ENCODE measurements around the gene MEGF11.

Gene MEGF11

DNA sequence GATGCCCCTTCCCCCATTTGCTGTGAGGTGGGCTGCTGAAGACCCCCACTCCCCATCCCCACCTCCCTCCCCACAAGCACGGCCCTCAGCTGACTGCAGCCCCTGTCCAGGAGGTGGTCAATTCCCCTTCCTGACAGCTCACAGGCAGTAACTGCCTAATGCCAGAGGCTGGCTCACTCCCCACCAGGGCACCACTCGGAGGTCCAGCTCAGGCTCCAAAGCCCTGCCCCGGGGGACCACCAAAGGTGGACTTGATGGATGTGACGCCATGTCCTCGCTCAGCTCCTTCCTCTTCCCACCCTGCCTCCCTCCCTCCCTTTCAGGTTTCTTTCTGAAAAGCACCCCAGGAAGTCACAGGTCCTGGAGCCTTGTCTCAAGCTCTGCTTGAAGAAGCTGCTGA is 82.8 kb downstream of the MEGF11 start:
- H3K9ac ChIP-seq (ENCODE audit: insufficient read length) = no peak overlapping the region
- H3K4me3 ChIP-seq = no peak overlapping the region
- H3K9me3 ChIP-seq (ENCODE audit: low read depth, low read length) = no peaks in the 10 kb centered on the region
- H3K27ac ChIP-seq = no peak overlapping the region
- TF ChIP-seq POLR2AphosphoS5 (IDR thresholded peaks at IDR 0.05; ENCODE audit: borderline replicate concordance, low read depth, low read length) = no peak
- no peak for TF ChIP-seq EZH2 (IDR thresholded peaks at IDR 0.05)
- no peak for TF ChIP-seq FOXP2 (optimal IDR thresholded peaks at IDR 0.05; ENCODE audit: control extremely low read depth, extremely low read length, insufficient read depth)
- no peaks in the 10 kb centered on the region for H3K36me3 ChIP-seq (ENCODE audit: insufficient read depth, low read length)
- no peak for DNase-seq (ENCODE audit: low read depth, low spot score)

DNA sequence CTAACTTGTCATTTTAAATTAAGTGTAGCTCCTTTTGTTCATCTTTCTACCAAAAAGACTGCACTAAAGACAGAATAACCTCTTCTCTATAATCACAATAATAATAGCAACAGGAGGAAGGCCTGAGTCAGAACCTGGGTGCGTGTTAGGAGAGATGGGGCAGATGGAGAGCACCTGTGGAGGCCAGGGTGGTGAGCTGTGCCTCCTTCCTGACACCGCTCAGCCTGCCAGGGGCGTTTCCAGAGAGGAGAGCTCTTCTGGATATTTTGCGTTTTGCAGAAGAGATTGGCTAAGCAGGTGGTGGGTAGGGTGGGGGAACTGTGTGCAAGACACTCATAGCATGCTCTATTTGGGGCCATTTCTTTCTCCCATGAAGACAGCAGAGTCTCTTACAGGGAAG is 83.5 kb downstream of the MEGF11 start:
- Histone ChIP-seq H3K9me3 (ENCODE audit: low read depth, low read length) (no peaks in the 10 kb centered on the region), H3K4me3 (no peak overlapping the region), H3K27ac (no peak overlapping the region), H3K9ac (ENCODE audit: insufficient read length) (no peak overlapping the region), H3K36me3 (ENCODE audit: insufficient read depth, low read length) (no peaks in the 10 kb centered on the region)
- TF ChIP-seq POLR2AphosphoS5 (IDR thresholded peaks at IDR 0.05; ENCODE audit: borderline replicate concordance, low read depth, low read length) (no peak), EZH2 (IDR thresholded peaks at IDR 0.05) (no peak), FOXP2 (optimal IDR thresholded peaks at IDR 0.05; ENCODE audit: control extremely low read depth, extremely low read length, insufficient read depth) (no peak)
- DNase-seq (ENCODE audit: low read depth, low spot score) = no peak

DNA sequence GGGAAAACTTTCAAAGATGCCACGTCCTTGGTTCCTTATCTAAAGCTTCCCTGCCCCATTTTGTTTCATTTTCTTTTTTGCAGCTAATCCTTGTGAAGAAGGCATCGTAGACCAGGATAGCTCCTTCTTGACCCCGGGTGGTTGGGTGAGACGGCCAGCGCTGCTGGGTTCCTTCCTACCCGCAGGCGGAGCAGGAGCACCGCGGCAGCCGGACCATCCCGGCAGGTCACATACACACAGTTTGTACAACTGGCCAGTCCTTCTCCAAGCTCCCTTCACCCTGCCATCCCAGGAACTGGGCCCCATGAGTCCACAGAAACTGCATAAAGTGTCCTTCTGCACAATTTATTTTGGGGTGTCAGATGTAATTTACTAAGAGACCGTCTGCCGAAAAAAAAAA is 83.9 kb downstream of the MEGF11 start:
- Histone ChIP-seq H3K9ac (ENCODE audit: insufficient read length) (no peak overlapping the region), H3K27ac (no peak overlapping the region), H3K36me3 (ENCODE audit: insufficient read depth, low read length) (no peaks in the 10 kb centered on the region), H3K9me3 (ENCODE audit: low read depth, low read length) (no peaks in the 10 kb centered on the region), H3K4me3 (no peak overlapping the region)
- TF ChIP-seq FOXP2 (optimal IDR thresholded peaks at IDR 0.05; ENCODE audit: control extremely low read depth, extremely low read length, insufficient read depth) (no peak), EZH2 (IDR thresholded peaks at IDR 0.05) (no peak), POLR2AphosphoS5 (IDR thresholded peaks at IDR 0.05; ENCODE audit: borderline replicate concordance, low read depth, low read length) (no peak)
- DNase-seq (ENCODE audit: low read depth, low spot score) = no peak

DNA sequence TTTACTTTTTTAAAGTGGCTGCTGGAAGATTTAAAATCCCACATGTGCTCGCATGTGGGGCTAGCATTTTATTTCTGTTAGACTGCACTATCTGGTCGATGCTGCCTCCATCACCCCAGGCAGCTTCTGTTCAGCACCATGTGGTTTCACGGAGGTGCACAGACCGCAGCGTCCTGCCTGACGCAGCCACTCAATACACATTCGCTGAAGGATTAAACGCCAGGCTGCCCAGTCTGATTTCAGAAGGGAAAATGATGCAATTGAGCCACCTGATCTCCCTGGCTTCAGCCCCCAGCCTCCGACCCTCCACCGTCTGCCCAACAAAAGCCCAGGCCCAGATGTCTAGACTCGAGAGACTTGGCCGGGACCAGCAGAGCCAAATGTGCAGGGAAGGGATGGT is 84.5 kb downstream of the MEGF11 start:
- Histone ChIP-seq H3K4me3 (no peak overlapping the region), H3K36me3 (ENCODE audit: insufficient read depth, low read length) (no peaks in the 10 kb centered on the region), H3K9me3 (ENCODE audit: low read depth, low read length) (no peaks in the 10 kb centered on the region), H3K9ac (ENCODE audit: insufficient read length) (no peak overlapping the region), H3K27ac (no peak overlapping the region)
- TF ChIP-seq FOXP2 (optimal IDR thresholded peaks at IDR 0.05; ENCODE audit: control extremely low read depth, extremely low read length, insufficient read depth) = no peak
- no peak for TF ChIP-seq EZH2 (IDR thresholded peaks at IDR 0.05)
- TF ChIP-seq POLR2AphosphoS5 (IDR thresholded peaks at IDR 0.05; ENCODE audit: borderline replicate concordance, low read depth, low read length) = no peak
- DNase-seq (ENCODE audit: low read depth, low spot score) = no peak

DNA sequence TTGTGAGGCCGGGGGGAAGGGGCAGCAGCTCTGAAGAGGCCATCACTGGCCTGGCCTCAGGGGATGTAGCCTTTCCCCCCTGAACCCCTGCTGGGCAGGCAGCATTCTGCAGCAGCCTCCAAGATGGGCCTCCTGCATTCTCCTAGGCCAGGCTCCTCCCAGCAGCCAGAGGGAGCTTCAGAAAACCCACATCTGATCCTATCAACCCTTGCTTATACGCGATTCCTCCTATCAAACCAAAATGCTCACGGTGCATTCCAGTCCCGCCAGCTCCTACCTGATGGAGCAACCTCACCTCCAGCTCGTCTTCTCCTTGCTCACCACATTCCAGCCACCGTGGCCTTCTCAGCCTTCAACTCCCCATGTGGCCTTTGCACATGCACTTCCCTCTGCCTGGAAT is 85.7 kb downstream of the MEGF11 start:
- H3K4me3 ChIP-seq = no peak overlapping the region
- no peak overlapping the region for H3K9ac ChIP-seq (ENCODE audit: insufficient read length)
- no peak for TF ChIP-seq FOXP2 (optimal IDR thresholded peaks at IDR 0.05; ENCODE audit: control extremely low read depth, extremely low read length, insufficient read depth)
- TF ChIP-seq POLR2AphosphoS5 (IDR thresholded peaks at IDR 0.05; ENCODE audit: borderline replicate concordance, low read depth, low read length) = no peak
- TF ChIP-seq EZH2 (IDR thresholded peaks at IDR 0.05) = no peak
- H3K27ac ChIP-seq = no peak overlapping the region
- H3K9me3 ChIP-seq (ENCODE audit: low read depth, low read length) = no peaks in the 10 kb centered on the region
- no peaks in the 10 kb centered on the region for H3K36me3 ChIP-seq (ENCODE audit: insufficient read depth, low read length)
- no peak for DNase-seq (ENCODE audit: low read depth, low spot score)

DNA sequence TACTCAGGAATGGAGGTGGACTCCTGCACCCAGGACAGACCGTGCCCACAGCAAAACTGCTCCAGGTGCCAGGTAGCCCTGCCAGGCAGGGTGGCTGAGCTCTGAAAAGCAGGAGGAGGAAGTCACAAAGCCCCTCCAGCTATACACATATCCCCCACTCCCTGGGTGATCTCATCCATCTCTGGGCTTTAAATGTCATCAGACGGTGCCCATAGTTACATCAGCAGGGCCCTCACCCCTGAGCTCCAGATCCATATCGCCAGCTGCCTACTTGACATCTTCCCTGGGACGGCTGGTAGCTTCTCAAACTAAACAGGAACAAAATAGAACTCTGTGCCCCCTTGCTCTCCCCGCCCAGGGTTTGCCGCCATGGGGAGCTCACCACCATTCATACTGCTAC is 87.7 kb downstream of the MEGF11 start:
- H3K4me3 ChIP-seq = no peak overlapping the region
- no peaks in the 10 kb centered on the region for H3K36me3 ChIP-seq (ENCODE audit: insufficient read depth, low read length)
- no peaks in the 10 kb centered on the region for H3K9me3 ChIP-seq (ENCODE audit: low read depth, low read length)
- no peak overlapping the region for H3K9ac ChIP-seq (ENCODE audit: insufficient read length)
- no peak overlapping the region for H3K27ac ChIP-seq
- TF ChIP-seq POLR2AphosphoS5 (IDR thresholded peaks at IDR 0.05; ENCODE audit: borderline replicate concordance, low read depth, low read length) (no peak), FOXP2 (optimal IDR thresholded peaks at IDR 0.05; ENCODE audit: control extremely low read depth, extremely low read length, insufficient read depth) (no peak), EZH2 (IDR thresholded peaks at IDR 0.05) (no peak)
- DNase-seq (ENCODE audit: low read depth, low spot score) = no peak

DNA sequence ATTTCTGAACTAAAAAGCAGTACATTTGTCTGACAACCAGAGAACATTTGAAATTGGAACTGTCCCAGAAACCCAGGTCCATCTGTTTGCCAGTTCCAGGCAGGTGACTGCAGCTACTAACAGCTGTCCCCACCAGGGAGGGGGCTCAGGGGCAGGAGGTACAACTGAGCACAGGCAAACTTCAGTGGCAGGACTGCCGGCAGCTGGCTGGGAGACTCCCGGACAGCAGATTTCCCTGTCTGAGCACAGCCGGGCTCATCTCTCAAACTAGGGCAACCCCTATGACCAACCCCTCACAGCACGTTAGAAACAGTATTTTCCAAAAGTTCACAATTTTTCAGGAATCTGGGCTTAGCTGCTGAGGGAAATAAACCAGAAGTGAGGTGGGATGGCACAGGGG is 88.8 kb downstream of the MEGF11 start:
- no peak for TF ChIP-seq POLR2AphosphoS5 (IDR thresholded peaks at IDR 0.05; ENCODE audit: borderline replicate concordance, low read depth, low read length)
- TF ChIP-seq EZH2 (IDR thresholded peaks at IDR 0.05) = no peak
- no peak for TF ChIP-seq FOXP2 (optimal IDR thresholded peaks at IDR 0.05; ENCODE audit: control extremely low read depth, extremely low read length, insufficient read depth)
- no peak for DNase-seq (ENCODE audit: low read depth, low spot score)
- no peak overlapping the region for H3K9ac ChIP-seq (ENCODE audit: insufficient read length)
- no peak overlapping the region for H3K27ac ChIP-seq
- H3K36me3 ChIP-seq (ENCODE audit: insufficient read depth, low read length) = no peaks in the 10 kb centered on the region
- H3K4me3 ChIP-seq = no peak overlapping the region
- H3K9me3 ChIP-seq (ENCODE audit: low read depth, low read length) = no peaks in the 10 kb centered on the region

DNA sequence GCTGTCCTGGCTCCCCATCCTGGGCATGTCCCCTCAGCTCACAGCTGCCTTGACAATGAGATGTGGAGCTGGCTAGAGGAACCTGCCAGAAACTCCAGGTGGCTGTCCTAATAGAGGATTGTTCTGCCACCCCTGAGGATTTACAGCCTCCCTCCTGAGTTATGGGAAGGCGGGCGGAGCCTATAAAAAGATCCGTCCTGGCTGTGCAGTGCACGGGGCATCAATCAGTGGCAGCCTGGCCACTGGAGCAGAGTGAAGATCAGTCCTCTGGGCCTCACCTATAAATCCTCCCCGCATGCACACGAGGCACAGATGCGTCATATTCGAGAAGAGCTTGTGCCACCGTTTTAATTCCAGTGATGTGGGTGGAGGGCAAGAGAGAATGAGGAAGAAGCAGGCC is 90.0 kb downstream of the MEGF11 start:
- H3K27ac ChIP-seq = no peak overlapping the region
- H3K9ac ChIP-seq (ENCODE audit: insufficient read length) = no peak overlapping the region
- H3K4me3 ChIP-seq = no peak overlapping the region
- H3K9me3 ChIP-seq (ENCODE audit: low read depth, low read length) = no peaks in the 10 kb centered on the region
- TF ChIP-seq EZH2 (IDR thresholded peaks at IDR 0.05) (no peak), FOXP2 (optimal IDR thresholded peaks at IDR 0.05; ENCODE audit: control extremely low read depth, extremely low read length, insufficient read depth) (no peak), POLR2AphosphoS5 (IDR thresholded peaks at IDR 0.05; ENCODE audit: borderline replicate concordance, low read depth, low read length) (no peak)
- no peak for DNase-seq (ENCODE audit: low read depth, low spot score)
- no peaks in the 10 kb centered on the region for H3K36me3 ChIP-seq (ENCODE audit: insufficient read depth, low read length)

DNA sequence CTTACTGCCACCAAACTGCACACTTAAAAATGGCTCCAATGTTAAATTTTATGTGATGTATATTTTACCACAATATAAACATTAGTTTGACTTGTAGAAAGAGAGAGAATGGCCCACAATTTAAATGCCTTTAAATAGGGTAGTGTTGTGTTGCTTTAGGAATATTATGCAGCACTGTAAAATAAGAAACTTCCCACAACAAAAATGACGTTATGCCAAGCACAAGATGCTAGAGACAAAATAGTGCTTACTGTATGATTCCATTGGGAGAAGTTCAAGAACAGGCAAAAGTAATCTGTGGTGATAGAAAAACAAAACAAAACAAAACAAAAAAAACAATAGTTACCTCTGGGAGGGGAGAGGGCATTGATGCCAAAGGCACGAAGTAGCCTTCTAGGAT is 91.3 kb downstream of the MEGF11 start:
- Histone ChIP-seq H3K4me3 (no peak overlapping the region), H3K9me3 (ENCODE audit: low read depth, low read length) (no peaks in the 10 kb centered on the region), H3K9ac (ENCODE audit: insufficient read length) (no peak overlapping the region), H3K27ac (no peak overlapping the region), H3K36me3 (ENCODE audit: insufficient read depth, low read length) (no peaks in the 10 kb centered on the region)
- DNase-seq (ENCODE audit: low read depth, low spot score) = no peak
- no peak for TF ChIP-seq FOXP2 (optimal IDR thresholded peaks at IDR 0.05; ENCODE audit: control extremely low read depth, extremely low read length, insufficient read depth)
- no peak for TF ChIP-seq POLR2AphosphoS5 (IDR thresholded peaks at IDR 0.05; ENCODE audit: borderline replicate concordance, low read depth, low read length)
